Effector memory CD4-positive, alpha-beta T cell (primary cell): ENCODE measurements around the gene SLC4A7.
"Not testable (repeated sequence)": the region's sequence is repeated elsewhere in the genome, so short reads cannot be mapped to it uniquely, and the experiment has no call there.

Source experiments
- DNase-seq, 3 donors: peaks; one replicate each; pipeline ENCODE4 v3.0.0-alpha.2; 2020
- H3K27ac ChIP-seq: 2 replicates; pipeline ENCODE4 v1.7.0; 2013; ENCODE audit warnings: mild to moderate bottlenecking, low read length, moderate library complexity; ENCODE audit not compliant: insufficient read depth, poor library complexity, severe bottlenecking
- H3K27me3 ChIP-seq: replicated peaks from 2 replicates; pipeline ENCODE4 v1.7.0; 2013; ENCODE audit warnings: mild to moderate bottlenecking, low read length; ENCODE audit not compliant: insufficient read depth, control insufficient read depth, poor library complexity, severe bottlenecking
- H3K36me3 ChIP-seq: 2 replicates; pipeline ENCODE4 v1.7.0; 2013; ENCODE audit warnings: mild to moderate bottlenecking, low read length, moderate library complexity; ENCODE audit not compliant: control insufficient read depth, insufficient read depth
- H3K4me1 ChIP-seq: 2 replicates; pipeline ENCODE4 v1.7.0; 2013; ENCODE audit warnings: low read length, mild to moderate bottlenecking; ENCODE audit not compliant: control insufficient read depth, insufficient read depth, poor library complexity, severe bottlenecking
- H3K4me3 ChIP-seq: 2 replicates; pipeline ENCODE4 v1.7.0; 2013; ENCODE audit warnings: low read length, low read depth, mild to moderate bottlenecking; ENCODE audit not compliant: insufficient read depth, poor library complexity, severe bottlenecking
- H3K9me3 ChIP-seq: 2 replicates; pipeline ENCODE4 v1.7.0; 2013; ENCODE audit warnings: mild to moderate bottlenecking, low read length, moderate library complexity; ENCODE audit not compliant: control insufficient read depth

The SLC4A7 gene

GRCh38 chr3:27333843-27334242 lies 150.3 kb downstream of the SLC4A7 start:
- Histone ChIP-seq H3K4me3 (no peak overlapping the region), H3K9me3 (no peaks in the 10 kb centered on the region), H3K27ac (no peak overlapping the region), H3K36me3 (no peaks in the 10 kb centered on the region), H3K27me3 (no peaks in the 10 kb centered on the region), H3K4me1 (no peaks in the 10 kb centered on the region)
- DNase-seq: no peak

- H3K4me3 ChIP-seq, H3K36me3 ChIP-seq, H3K27ac ChIP-seq, H3K4me1 ChIP-seq, H3K9me3 ChIP-seq, DNase-seq, H3K27me3 ChIP-seq: not testable (repeated sequence)
Measured at GRCh38 chr3:27328982-27329762, 155.0 kb downstream of the SLC4A7 start.

- Histone ChIP-seq H3K27ac (no peak overlapping the region), H3K9me3 (no peaks in the 10 kb centered on the region), H3K27me3 (no peaks in the 10 kb centered on the region), H3K36me3 (no peaks in the 10 kb centered on the region), H3K4me3 (no peak overlapping the region), H3K4me1 (no peaks in the 10 kb centered on the region)
- DNase-seq: no peak
Measured at GRCh38 chr3:27326629-27327545, 157.3 kb downstream of the SLC4A7 start.

GRCh38 chr3:27326202-27326601 lies 158.0 kb downstream of the SLC4A7 start:
- Histone ChIP-seq H3K27me3 (no peaks in the 10 kb centered on the region), H3K4me1 (no peaks in the 10 kb centered on the region), H3K4me3 (no peak overlapping the region), H3K36me3 (no peaks in the 10 kb centered on the region), H3K27ac (no peak overlapping the region), H3K9me3 (no peaks in the 10 kb centered on the region)
- DNase-seq: no peak

- no peak for DNase-seq
Measured at GRCh38 chr3:27325419-27325818, 158.8 kb downstream of the SLC4A7 start.

GRCh38 chr3:27324686-27325085 lies 159.5 kb downstream of the SLC4A7 start:
- Histone ChIP-seq H3K4me3 (no peak overlapping the region), H3K36me3 (no peaks in the 10 kb centered on the region), H3K9me3 (no peaks in the 10 kb centered on the region), H3K27ac (no peak overlapping the region), H3K4me1 (no peaks in the 10 kb centered on the region), H3K27me3 (no peaks in the 10 kb centered on the region)
- no peak for DNase-seq

More at GRCh38 chr3:27325419-27325818, 158.8 kb downstream of the SLC4A7 start:
- no peaks in the 10 kb centered on the region for H3K9me3 ChIP-seq
- no peaks in the 10 kb centered on the region for H3K27me3 ChIP-seq
- H3K27ac ChIP-seq: no peak overlapping the region
- H3K36me3 ChIP-seq: no peaks in the 10 kb centered on the region
- H3K4me1 ChIP-seq: no peaks in the 10 kb centered on the region
- no peak overlapping the region for H3K4me3 ChIP-seq

GRCh38 chr3:27323087-27323570 lies 161.1 kb downstream of the SLC4A7 start:
- DNase-seq: no peak
- Histone ChIP-seq H3K4me3 (no peak overlapping the region), H3K27me3 (no peaks in the 10 kb centered on the region), H3K4me1 (no peaks in the 10 kb centered on the region), H3K27ac (no peak overlapping the region), H3K9me3 (no peaks in the 10 kb centered on the region), H3K36me3 (no peaks in the 10 kb centered on the region)
